ENCODE measurements around the gene CMSS1. TPM values are rescaled to one million over a fixed set of nuclear protein-coding genes. Genes with fewer than 3 reads are reported as not detected.

Gene CMSS1
- polyA plus RNA-seq, 2 of the 4 experiments (the other 2 are of a cell fraction) = 61.1 to 62.9 TPM

- Histone ChIP-seq H3K9me3 (no peaks in the 10 kb centered on the region), H3K4me2 (peak overlapping the region; percentile 75), H3K27ac (peak overlapping the region; percentile 43 to 62; a peak in 5 of 6 replicates), H3K4me1 (peaks cover 25% of the 10 kb centered on the region), H3K4me3 (0 out of 3 replicates have a peak overlapping the region, but pooled peaks have one; percentile 10)
- ATAC-seq (peak; percentile 43 to 77; a peak in 4 of 6 replicates), FAIRE-seq (peak; percentile 85), DNase-seq (ENCODE audit: low read depth in 1 of 2, low spot score in 1 of 2) (peak in 1 of 2 experiments; percentile 58)
- TF ChIP-seq ATOH8 (CRISPR knock-in tag; IDR thresholded peaks at IDR 0.05; ENCODE audit: low read depth) (no peak), GATA3 (IDR thresholded peaks at IDR 0.05; ENCODE audit: borderline replicate concordance) (peak; percentile 69; the same call in 1 of the 2 replicates), RARB (CRISPR knock-in tag; IDR thresholded peaks at IDR 0.05) (no peak), FOSB (CRISPR knock-in tag; IDR thresholded peaks at IDR 0.05) (no peak), BCL3 (IDR thresholded peaks at IDR 0.05) (no peak), ESRRA (IDR thresholded peaks at IDR 0.05; ENCODE audit: borderline replicate concordance, low read length) (no peak), CBX2 (IDR thresholded peaks at IDR 0.05; ENCODE audit: borderline replicate concordance, low read depth) (no peak), RNF2 (IDR thresholded peaks at IDR 0.05; ENCODE audit: borderline replicate concordance, low read depth) (no peak), KDM5A (IDR thresholded peaks at IDR 0.05) (no peak), HOXA7 (CRISPR knock-in tag; IDR thresholded peaks at IDR 0.05) (no peak), MAFK (IDR thresholded peaks at IDR 0.05; ENCODE audit: partially characterized antibody) (peak; percentile 22), KDM1A (IDR thresholded peaks at IDR 0.05; ENCODE audit: low read depth) (no peak), RCOR1 (IDR thresholded peaks at IDR 0.05; ENCODE audit: low read depth, low read length) (no peak), FOSL2 (IDR thresholded peaks at IDR 0.05) (peak; percentile 73), FOSL2 (CRISPR knock-in tag; IDR thresholded peaks at IDR 0.05) (peak; percentile 94), CHD2 (IDR thresholded peaks at IDR 0.05; ENCODE audit: low read length, partially characterized antibody) (no peak), HMGXB4 (CRISPR knock-in tag; IDR thresholded peaks at IDR 0.05; ENCODE audit: borderline replicate concordance) (no peak), HOXB5 (CRISPR knock-in tag; IDR thresholded peaks at IDR 0.05) (0 out of 2 replicates have a peak, but pooled peaks have one; percentile 24), PBX3 (IDR thresholded peaks at IDR 0.05) (no peak), TFCP2L1 (CRISPR knock-in tag; IDR thresholded peaks at IDR 0.05) (no peak), SMC3 (IDR thresholded peaks at IDR 0.05) (no peak), HDAC2 (IDR thresholded peaks at IDR 0.05) (no peak), CBX8 (IDR thresholded peaks at IDR 0.05) (no peak), USF2 (IDR thresholded peaks at IDR 0.05) (no peak), JUNB (IDR thresholded peaks at IDR 0.05) (peak; percentile 80), NR3C1 (IDR thresholded peaks at IDR 0.05) (no peak), ZNF302 (CRISPR knock-in tag; IDR thresholded peaks at IDR 0.05) (no peak), POLR2AphosphoS2 (conservative IDR thresholded peaks at IDR 0.05; ENCODE audit: low read length) (no peak), NPAS2 (CRISPR knock-in tag; IDR thresholded peaks at IDR 0.05; ENCODE audit: borderline replicate concordance) (no peak), CEBPB (IDR thresholded peaks at IDR 0.05) (peak; percentile 56 to 81; a peak in 3 of 4 replicates), JUN (IDR thresholded peaks at IDR 0.05) (0 out of 5 replicates have a peak, but pooled peaks of 1 of the 2 experiments have one; percentile 40), EHMT2 (IDR thresholded peaks at IDR 0.05; ENCODE audit: low read depth) (no peak), CHD4 (IDR thresholded peaks at IDR 0.05; ENCODE audit: borderline replicate concordance) (no peak)
- ChIA-PET POLR2A (interaction anchor here (0.6 to 1.1 kb wide), 3 partner anchors 9 to 441 kb away, joined by 3 to 4 read pairs (median 3); partner anchors contain the start of gene TBC1D23), CTCF (interaction anchor here (0.6 kb wide), 1 partner anchor 26 kb away, joined by 3 read pairs; no protein-coding TSS in a partner anchor)
- WGBS (ENCODE audit: missing lambda C conversion rate) = 1% methylated on average over 6 of the region's 6 CpGs
Measured at GRCh38 chr3:99901200-99901926, 83.7 kb downstream of the CMSS1 start.

All from A549 (cell line).